ENCODE measurements around the gene CCR5.

Gene CCR5

DNA sequence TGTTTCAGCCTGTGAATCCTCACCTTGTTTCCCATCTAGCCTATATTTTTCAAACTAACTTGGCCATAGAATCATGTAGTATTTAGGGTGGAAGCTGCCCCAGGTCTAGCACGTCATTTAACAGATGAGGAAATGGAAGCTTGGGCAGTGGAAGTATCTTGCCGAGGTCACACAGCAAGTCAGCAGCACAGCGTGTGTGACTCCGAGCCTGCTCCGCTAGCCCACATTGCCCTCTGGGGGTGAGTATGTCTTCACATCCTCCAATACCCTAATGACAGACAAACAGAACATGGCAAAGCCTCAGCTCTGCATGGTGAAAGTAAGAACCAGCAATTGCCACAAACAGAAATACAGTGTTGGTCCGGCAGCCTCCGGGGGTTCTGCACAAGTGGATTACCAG is 2.2 kb upstream of the CCR5 start:
- Histone ChIP-seq H3K9me3 (no peaks in the 10 kb centered on the region), H3K4me2 (no peak overlapping the region), H3K4me3 (no peak overlapping the region), H3K36me3 (no peaks in the 10 kb centered on the region), H4K20me1 (no peaks in the 10 kb centered on the region), H3K9ac (no peak overlapping the region), H3K4me1 (no peaks in the 10 kb centered on the region), H3K27me3 (no peaks in the 10 kb centered on the region), H3K27ac (no peak overlapping the region)
- no peak for TF ChIP-seq Cebpa-rat (IDR thresholded peaks at IDR 0.05)

GRCh38 chr3:46369151-46369550 is 1.6 kb upstream of the CCR5 start:
- H3K27ac ChIP-seq: no peak overlapping the region
- no peak overlapping the region for H3K9ac ChIP-seq
- no peaks in the 10 kb centered on the region for H3K27me3 ChIP-seq
- no peak overlapping the region for H3K4me3 ChIP-seq
- no peaks in the 10 kb centered on the region for H3K9me3 ChIP-seq
- no peak overlapping the region for H3K4me2 ChIP-seq
- no peaks in the 10 kb centered on the region for H4K20me1 ChIP-seq
- H3K36me3 ChIP-seq: no peaks in the 10 kb centered on the region
- TF ChIP-seq Cebpa-rat (IDR thresholded peaks at IDR 0.05): no peak
- no peaks in the 10 kb centered on the region for H3K4me1 ChIP-seq

- Histone ChIP-seq H3K4me3 (no peak overlapping the region), H3K4me1 (no peaks in the 10 kb centered on the region), H3K9ac (no peak overlapping the region), H4K20me1 (no peaks in the 10 kb centered on the region), H3K27me3 (no peaks in the 10 kb centered on the region), H3K9me3 (no peaks in the 10 kb centered on the region), H3K4me2 (no peak overlapping the region), H3K27ac (no peak overlapping the region), H3K36me3 (no peaks in the 10 kb centered on the region)
- no peak for TF ChIP-seq Cebpa-rat (IDR thresholded peaks at IDR 0.05)
Observed at GRCh38 chr3:46369675-46370132, 1.0 kb upstream of the CCR5 start.

DNA sequence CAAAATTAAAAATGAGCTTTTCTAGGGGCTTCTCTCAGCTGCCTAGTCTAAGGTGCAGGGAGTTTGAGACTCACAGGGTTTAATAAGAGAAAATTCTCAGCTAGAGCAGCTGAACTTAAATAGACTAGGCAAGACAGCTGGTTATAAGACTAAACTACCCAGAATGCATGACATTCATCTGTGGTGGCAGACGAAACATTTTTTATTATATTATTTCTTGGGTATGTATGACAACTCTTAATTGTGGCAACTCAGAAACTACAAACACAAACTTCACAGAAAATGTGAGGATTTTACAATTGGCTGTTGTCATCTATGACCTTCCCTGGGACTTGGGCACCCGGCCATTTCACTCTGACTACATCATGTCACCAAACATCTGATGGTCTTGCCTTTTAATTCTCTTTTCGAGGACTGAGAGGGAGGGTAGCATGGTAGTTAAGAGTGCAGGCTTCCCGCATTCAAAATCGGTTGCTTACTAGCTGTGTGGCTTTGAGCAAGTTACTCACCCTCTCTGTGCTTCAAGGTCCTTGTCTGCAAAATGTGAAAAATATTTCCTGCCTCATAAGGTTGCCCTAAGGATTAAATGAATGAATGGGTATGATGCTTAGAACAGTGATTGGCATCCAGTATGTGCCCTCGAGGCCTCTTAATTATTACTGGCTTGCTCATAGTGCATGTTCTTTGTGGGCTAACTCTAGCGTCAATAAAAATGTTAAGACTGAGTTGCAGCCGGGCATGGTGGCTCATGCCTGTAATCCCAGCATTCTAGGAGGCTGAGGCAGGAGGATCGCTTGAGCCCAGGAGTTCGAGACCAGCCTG is 984 bp downstream of the CCR5 start:
- no peaks in the 10 kb centered on the region for H3K36me3 ChIP-seq
- no peak overlapping the region for H3K27ac ChIP-seq
- H4K20me1 ChIP-seq: no peaks in the 10 kb centered on the region
- H3K9ac ChIP-seq: no peak overlapping the region
- no peaks in the 10 kb centered on the region for H3K27me3 ChIP-seq
- TF ChIP-seq Cebpa-rat (IDR thresholded peaks at IDR 0.05): no peak
- H3K9me3 ChIP-seq: no peaks in the 10 kb centered on the region
- H3K4me2 ChIP-seq: no peak overlapping the region
- peaks cover 16% of the 10 kb centered on the region for H3K4me1 ChIP-seq
- no peak overlapping the region for H3K4me3 ChIP-seq

- Histone ChIP-seq H3K27ac (no peak overlapping the region), H3K9me3 (no peaks in the 10 kb centered on the region), H3K4me1 (peaks cover 16% of the 10 kb centered on the region), H4K20me1 (no peaks in the 10 kb centered on the region), H3K4me3 (no peak overlapping the region), H3K4me2 (no peak overlapping the region), H3K36me3 (no peaks in the 10 kb centered on the region), H3K27me3 (no peaks in the 10 kb centered on the region), H3K9ac (no peak overlapping the region)
- no peak for TF ChIP-seq Cebpa-rat (IDR thresholded peaks at IDR 0.05)
Observed at GRCh38 chr3:46372492-46373359, 2.0 kb downstream of the CCR5 start.

- no peak overlapping the region for H3K9ac ChIP-seq
- TF ChIP-seq Cebpa-rat (IDR thresholded peaks at IDR 0.05): no peak
- no peak overlapping the region for H3K27ac ChIP-seq
- H3K9me3 ChIP-seq: no peaks in the 10 kb centered on the region
- H3K4me2 ChIP-seq: no peak overlapping the region
- H3K27me3 ChIP-seq: no peaks in the 10 kb centered on the region
- H3K4me1 ChIP-seq: peaks cover 16% of the 10 kb centered on the region
- no peaks in the 10 kb centered on the region for H3K36me3 ChIP-seq
- H3K4me3 ChIP-seq: no peak overlapping the region
- no peaks in the 10 kb centered on the region for H4K20me1 ChIP-seq
Observed at GRCh38 chr3:46374755-46375154, 4.0 kb downstream of the CCR5 start.

DNA sequence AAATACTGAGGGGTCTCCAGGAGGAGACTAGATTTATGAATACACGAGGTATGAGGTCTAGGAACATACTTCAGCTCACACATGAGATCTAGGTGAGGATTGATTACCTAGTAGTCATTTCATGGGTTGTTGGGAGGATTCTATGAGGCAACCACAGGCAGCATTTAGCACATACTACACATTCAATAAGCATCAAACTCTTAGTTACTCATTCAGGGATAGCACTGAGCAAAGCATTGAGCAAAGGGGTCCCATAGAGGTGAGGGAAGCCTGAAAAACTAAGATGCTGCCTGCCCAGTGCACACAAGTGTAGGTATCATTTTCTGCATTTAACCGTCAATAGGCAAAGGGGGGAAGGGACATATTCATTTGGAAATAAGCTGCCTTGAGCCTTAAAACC is 4.5 kb downstream of the CCR5 start:
- no peaks in the 10 kb centered on the region for H3K9me3 ChIP-seq
- H3K27ac ChIP-seq: no peak overlapping the region
- H3K4me1 ChIP-seq: peaks cover 16% of the 10 kb centered on the region
- no peaks in the 10 kb centered on the region for H3K27me3 ChIP-seq
- H3K4me3 ChIP-seq: no peak overlapping the region
- peak overlapping the region; percentile 40 for H3K4me2 ChIP-seq
- H4K20me1 ChIP-seq: no peaks in the 10 kb centered on the region
- no peak for TF ChIP-seq Cebpa-rat (IDR thresholded peaks at IDR 0.05)
- H3K9ac ChIP-seq: no peak overlapping the region
- no peaks in the 10 kb centered on the region for H3K36me3 ChIP-seq

DNA sequence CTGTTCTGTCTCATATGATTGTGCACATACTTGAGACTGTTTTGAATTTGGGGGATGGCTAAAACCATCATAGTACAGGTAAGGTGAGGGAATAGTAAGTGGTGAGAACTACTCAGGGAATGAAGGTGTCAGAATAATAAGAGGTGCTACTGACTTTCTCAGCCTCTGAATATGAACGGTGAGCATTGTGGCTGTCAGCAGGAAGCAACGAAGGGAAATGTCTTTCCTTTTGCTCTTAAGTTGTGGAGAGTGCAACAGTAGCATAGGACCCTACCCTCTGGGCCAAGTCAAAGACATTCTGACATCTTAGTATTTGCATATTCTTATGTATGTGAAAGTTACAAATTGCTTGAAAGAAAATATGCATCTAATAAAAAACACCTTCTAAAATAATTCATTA is 5.1 kb downstream of the CCR5 start:
- no peak overlapping the region for H3K9ac ChIP-seq
- peaks cover 22% of the 10 kb centered on the region for H3K4me1 ChIP-seq
- H3K36me3 ChIP-seq: no peaks in the 10 kb centered on the region
- H4K20me1 ChIP-seq: no peaks in the 10 kb centered on the region
- no peak overlapping the region for H3K4me3 ChIP-seq
- no peaks in the 10 kb centered on the region for H3K27me3 ChIP-seq
- H3K27ac ChIP-seq: no peak overlapping the region
- peak overlapping the region; percentile 40 for H3K4me2 ChIP-seq
- no peaks in the 10 kb centered on the region for H3K9me3 ChIP-seq
- no peak for TF ChIP-seq Cebpa-rat (IDR thresholded peaks at IDR 0.05)

DNA sequence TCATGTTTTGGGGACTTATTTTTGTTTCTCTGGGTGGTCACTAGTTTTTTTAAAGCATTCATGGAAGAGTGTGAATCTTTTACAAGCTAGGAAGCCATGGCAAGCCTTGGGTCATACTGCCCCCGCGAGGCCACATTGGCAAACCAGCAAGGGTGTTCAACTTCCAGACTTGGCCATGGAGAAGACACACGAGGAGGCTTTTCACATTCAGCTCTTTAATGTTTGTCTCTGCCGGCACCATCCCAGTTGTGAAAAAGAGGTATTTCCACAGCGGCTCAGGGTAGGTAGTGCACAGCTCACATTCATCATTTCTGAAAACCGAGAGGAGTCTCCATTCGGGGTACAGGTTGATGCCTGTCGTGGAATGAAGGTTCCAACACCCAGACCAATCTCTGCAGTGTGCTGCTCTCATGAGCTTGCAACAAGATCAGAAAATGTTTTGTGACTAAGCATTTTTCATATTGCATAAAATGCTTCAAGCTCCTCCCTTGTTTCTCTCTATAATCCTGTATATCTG is 7.7 kb downstream of the CCR5 start:
- Histone ChIP-seq H3K36me3 (no peaks in the 10 kb centered on the region), H3K4me2 (no peak overlapping the region), H3K4me3 (no peak overlapping the region), H3K27me3 (no peaks in the 10 kb centered on the region), H3K9ac (no peak overlapping the region), H3K4me1 (peaks cover 34% of the 10 kb centered on the region), H3K9me3 (no peaks in the 10 kb centered on the region), H3K27ac (no peak overlapping the region), H4K20me1 (no peaks in the 10 kb centered on the region)
- no peak for TF ChIP-seq Cebpa-rat (IDR thresholded peaks at IDR 0.05)
